GM23248 (cell line): ENCODE data around the gene ATP5IF1. TPM values are rescaled to one million over a fixed set of nuclear protein-coding genes. Genes with fewer than 3 reads are reported as not detected.

Experiments
- DNase-seq: peaks from one replicate; pipeline ENCODE4 v3.0.0-alpha.2; 2015
- H2AFZ ChIP-seq: fragments of 200-600 bp; sonication (generic); 2 replicates; pipeline ENCODE4 v1.6.1; 2016; ENCODE audit warnings: antibody characterized with exemption
- H3F3A ChIP-seq: fragments of 200-600 bp; sonication (generic); 2 replicates; pipeline ENCODE4 v1.6.1; 2016; ENCODE audit warnings: mild to moderate bottlenecking, antibody characterized with exemption, mixed run types; ENCODE audit not compliant: insufficient read depth
- H3K27ac ChIP-seq: fragments of 200-600 bp; sonication (generic); 2 replicates; pipeline ENCODE4 v1.5.1; 2016; ENCODE audit warnings: mild to moderate bottlenecking
- H3K27me3 ChIP-seq: fragments of 200-600 bp; sonication (generic); replicated peaks from 2 replicates; pipeline ENCODE4 v1.6.1; 2016; ENCODE audit warnings: mild to moderate bottlenecking; ENCODE audit not compliant: insufficient read depth
- H3K36me3 ChIP-seq: fragments of 200-600 bp; sonication (generic); 2 replicates; pipeline ENCODE4 v1.6.1; 2016; ENCODE audit warnings: low read depth, mild to moderate bottlenecking
- H3K4me1 ChIP-seq: fragments of 200-600 bp; sonication (generic); 2 replicates; pipeline ENCODE4 v1.6.1; 2016; ENCODE audit warnings: mild to moderate bottlenecking; ENCODE audit not compliant: insufficient read depth
- H3K4me2 ChIP-seq: fragments of 200-600 bp; sonication (generic); one replicate; pipeline ENCODE4 v1.6.1; 2016; ENCODE audit warnings: mild to moderate bottlenecking; ENCODE audit not compliant: unreplicated experiment
- H3K4me3 ChIP-seq: fragments of 200-600 bp; sonication (generic); 2 replicates; pipeline ENCODE4 v1.5.1; 2016; ENCODE audit warnings: mild to moderate bottlenecking
- H3K79me2 ChIP-seq: fragments of 200-600 bp; sonication (generic); 2 replicates; pipeline ENCODE4 v1.6.1; 2016; ENCODE audit warnings: mild to moderate bottlenecking; ENCODE audit not compliant: insufficient read depth
- H3K9ac ChIP-seq: fragments of 200-600 bp; sonication (generic); 2 replicates; pipeline ENCODE4 v1.6.1; 2016; ENCODE audit warnings: mild to moderate bottlenecking
- H3K9me2 ChIP-seq: fragments of 200-600 bp; sonication (generic); 2 replicates; pipeline ENCODE4 v1.6.1; 2016; ENCODE audit warnings: mixed run types, mild to moderate bottlenecking, moderate library complexity; ENCODE audit not compliant: insufficient read depth
- H3K9me3 ChIP-seq: fragments of 200-600 bp; sonication (generic); one replicate; pipeline ENCODE4 v1.6.1; 2017; ENCODE audit warnings: low read depth
- H4K20me1 ChIP-seq: fragments of 200-600 bp; sonication (generic); 2 replicates; pipeline ENCODE4 v1.6.0; 2016; ENCODE audit not compliant: insufficient read depth
- EZH2 ChIP-seq: fragments of 200-600 bp; sonication (generic); IDR thresholded peaks from 2 replicates; pipeline ENCODE4 v1.6.1; 2018; ENCODE audit warnings: antibody characterized with exemption, mild to moderate bottlenecking; ENCODE audit not compliant: insufficient read depth, poor library complexity, severe bottlenecking
- EZH2phosphoT487 ChIP-seq: fragments of 200-600 bp; sonication (generic); IDR thresholded peaks from 2 replicates; pipeline ENCODE4 v1.6.1; 2018; ENCODE audit warnings: antibody characterized with exemption, moderate library complexity, mild to moderate bottlenecking, low read depth; ENCODE audit not compliant: insufficient read depth
- WGBS, 2 experiments: methylation state at CpG; one replicate each; pipeline ENCODE4 v1.1.6; 2015 to 2017; ENCODE audit warnings: low lambda C conversion rate in 2 of 2, low coverage in 1 of 2; ENCODE audit errors: missing lambda C conversion rate in 2 of 2; 5-methylcytosine and 5-hydroxymethylcytosine counted together
- in situ Hi-C: fragments of 300-500 bp; cut with MboI; formaldehyde crosslinking; loops from 2 replicates; pipeline ENCODE4 v1.15.0; 2020
- polyA plus RNA-seq: library from polyadenylated mRNA; unstranded; fragments of >200 nt; fragmentation: Nextera tagmentation; extraction: Ambion mirVana; gene quantifications from 2 replicates; pipeline ENCODE4 v1.2.1, GENCODE V29; 2016
- total RNA-seq: library from RNA; depleted of rRNA; stranded (reverse); fragments of >200 nt; shearing (Covaris generic); gene quantifications from 2 replicates; pipeline ENCODE4 v1.2.3, GENCODE V29; 2014

ATP5IF1 gene
- total and polyA plus RNA-seq, 2 experiments from 2014 or later: 98.1 to 418 TPM

DNA sequence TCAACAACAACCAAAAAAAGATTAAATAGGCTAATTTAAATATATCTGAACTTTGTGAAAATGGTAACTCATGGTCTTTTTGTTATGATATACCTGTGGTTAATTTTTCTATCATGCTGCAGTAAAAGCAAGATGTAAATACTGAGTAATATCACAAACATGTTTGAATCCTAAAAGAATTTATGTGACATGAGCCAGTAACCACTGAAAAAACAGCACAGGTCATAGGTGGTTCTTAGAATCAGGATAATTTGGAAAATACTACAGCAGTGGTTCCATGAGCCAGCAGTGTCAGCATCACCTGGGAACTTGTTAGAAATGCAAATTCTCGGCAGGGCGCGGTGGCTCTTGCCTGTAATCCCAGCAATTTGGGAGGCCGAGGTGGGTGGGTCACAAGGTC is 4.1 kb downstream of the ATP5IF1 start:
- Histone ChIP-seq H3K27me3 (no peaks in the 10 kb centered on the region), H3K9me2 (no peaks in the 10 kb centered on the region), H4K20me1 (no peaks in the 10 kb centered on the region), H3K9me3 (no peaks in the 10 kb centered on the region), H2AFZ (no peak overlapping the region), H3K27ac (no peak overlapping the region), H3F3A (peaks cover 29% of the 10 kb centered on the region; the same call in 1 of the 2 replicates), H3K9ac (no peak overlapping the region), H3K36me3 (no peaks in the 10 kb centered on the region), H3K79me2 (peaks cover 24% of the 10 kb centered on the region), H3K4me2 (no peak overlapping the region), H3K4me3 (no peak overlapping the region), H3K4me1 (0 out of 2 replicates have a peak, but pooled peaks cover 5% of the 10 kb centered on the region)
- DNase-seq: no peak
- TF ChIP-seq EZH2phosphoT487: no peak
- no peak for TF ChIP-seq EZH2
- in situ Hi-C loops: no loop called here
- WGBS, 2 experiments: 100% methylated on average over 4 of the region's 4 CpGs

DNA sequence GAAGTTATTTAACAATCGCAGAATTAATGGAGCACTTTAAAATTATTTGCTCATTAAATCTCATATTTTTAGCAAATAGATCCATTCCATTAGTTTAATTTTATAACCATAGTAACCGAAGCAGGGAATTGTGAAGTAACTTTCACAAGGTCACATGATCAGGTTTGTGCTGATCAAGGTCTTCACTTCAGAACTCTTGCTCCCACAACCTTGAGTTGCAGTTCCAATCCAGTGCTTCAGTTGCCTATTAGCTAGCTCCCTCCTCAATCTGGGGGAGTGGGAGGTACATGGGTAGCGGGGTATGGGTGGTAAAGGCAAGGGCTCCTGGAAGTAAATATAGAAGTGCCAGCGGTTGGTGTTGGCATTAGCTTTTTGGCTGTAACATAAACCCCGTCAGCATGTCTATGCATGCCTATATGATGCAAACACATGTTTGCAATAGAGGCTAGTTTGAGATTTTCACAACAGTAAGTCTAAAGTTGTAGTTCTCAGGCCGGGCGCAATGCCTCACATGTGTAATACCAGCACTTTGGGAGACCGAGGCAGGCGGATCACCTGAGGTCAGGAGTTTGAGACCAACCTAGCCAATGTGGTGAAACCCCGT is 5.8 kb downstream of the ATP5IF1 start:
- H3K9ac ChIP-seq: no peak overlapping the region
- H3K4me1 ChIP-seq: 0 out of 2 replicates have a peak, but pooled peaks cover 4% of the 10 kb centered on the region
- peaks cover 29% of the 10 kb centered on the region; the same call in 1 of the 2 replicates for H3F3A ChIP-seq
- H3K27me3 ChIP-seq: no peaks in the 10 kb centered on the region
- WGBS, 2 experiments: 89 to 92% methylated on average over 10 of the region's 10 CpGs
- no peak overlapping the region for H3K4me2 ChIP-seq
- DNase-seq: no peak
- H3K79me2 ChIP-seq: peaks cover 16% of the 10 kb centered on the region
- H2AFZ ChIP-seq: no peak overlapping the region
- in situ Hi-C loops: no loop called here
- H3K4me3 ChIP-seq: no peak overlapping the region
- no peaks in the 10 kb centered on the region for H4K20me1 ChIP-seq
- H3K36me3 ChIP-seq: no peaks in the 10 kb centered on the region
- H3K27ac ChIP-seq: no peak overlapping the region
- no peak for TF ChIP-seq EZH2phosphoT487
- no peak for TF ChIP-seq EZH2
- no peaks in the 10 kb centered on the region for H3K9me3 ChIP-seq
- no peaks in the 10 kb centered on the region for H3K9me2 ChIP-seq

DNA sequence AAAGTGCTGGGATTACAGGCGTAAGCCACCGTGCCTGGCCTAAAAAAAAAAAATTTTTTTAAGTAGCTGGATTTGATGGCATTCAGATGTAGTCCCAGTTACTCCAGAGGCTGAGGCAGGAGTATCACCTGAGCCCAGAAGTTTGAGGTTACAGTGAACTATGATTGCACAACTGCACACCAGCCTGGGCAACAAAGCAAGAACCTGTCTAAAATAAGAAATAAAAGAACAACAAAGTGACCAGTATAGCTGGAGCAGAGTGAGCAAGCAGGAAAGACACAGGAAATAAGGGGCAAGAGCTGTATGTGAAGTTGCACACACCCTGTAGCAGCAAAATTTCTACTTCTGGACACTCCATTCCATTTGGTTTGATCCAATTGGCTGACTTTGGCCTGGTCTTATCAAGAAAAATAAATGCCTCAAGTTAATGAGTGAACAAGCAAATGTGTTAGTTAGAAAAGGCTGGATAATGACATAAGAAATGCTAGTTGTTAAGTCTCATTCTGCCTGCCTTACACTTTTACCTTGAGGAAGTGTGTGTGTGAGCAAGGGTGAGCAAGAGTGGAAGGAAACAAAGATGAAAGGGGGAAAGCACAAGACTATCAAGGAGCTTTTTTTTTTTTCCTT is 7.9 kb downstream of the ATP5IF1 start:
- TF ChIP-seq EZH2phosphoT487 (no peak), EZH2 (no peak)
- no peaks in the 10 kb centered on the region for H3K79me2 ChIP-seq
- in situ Hi-C loops: no loop called here
- no peaks in the 10 kb centered on the region for H3K9me2 ChIP-seq
- no peak overlapping the region for H3K9ac ChIP-seq
- H3K36me3 ChIP-seq: no peaks in the 10 kb centered on the region
- H3K27me3 ChIP-seq: no peaks in the 10 kb centered on the region
- no peak overlapping the region for H3K4me2 ChIP-seq
- peaks cover 31% of the 10 kb centered on the region for H3F3A ChIP-seq
- H3K27ac ChIP-seq: no peak overlapping the region
- H3K4me3 ChIP-seq: no peak overlapping the region
- 93 to 98% methylated on average over 2 of the region's 2 CpGs for WGBS, 2 experiments
- H3K4me1 ChIP-seq: peaks cover 13% of the 10 kb centered on the region
- H3K9me3 ChIP-seq: no peaks in the 10 kb centered on the region
- no peak for DNase-seq
- H4K20me1 ChIP-seq: no peaks in the 10 kb centered on the region
- no peak overlapping the region for H2AFZ ChIP-seq

DNA sequence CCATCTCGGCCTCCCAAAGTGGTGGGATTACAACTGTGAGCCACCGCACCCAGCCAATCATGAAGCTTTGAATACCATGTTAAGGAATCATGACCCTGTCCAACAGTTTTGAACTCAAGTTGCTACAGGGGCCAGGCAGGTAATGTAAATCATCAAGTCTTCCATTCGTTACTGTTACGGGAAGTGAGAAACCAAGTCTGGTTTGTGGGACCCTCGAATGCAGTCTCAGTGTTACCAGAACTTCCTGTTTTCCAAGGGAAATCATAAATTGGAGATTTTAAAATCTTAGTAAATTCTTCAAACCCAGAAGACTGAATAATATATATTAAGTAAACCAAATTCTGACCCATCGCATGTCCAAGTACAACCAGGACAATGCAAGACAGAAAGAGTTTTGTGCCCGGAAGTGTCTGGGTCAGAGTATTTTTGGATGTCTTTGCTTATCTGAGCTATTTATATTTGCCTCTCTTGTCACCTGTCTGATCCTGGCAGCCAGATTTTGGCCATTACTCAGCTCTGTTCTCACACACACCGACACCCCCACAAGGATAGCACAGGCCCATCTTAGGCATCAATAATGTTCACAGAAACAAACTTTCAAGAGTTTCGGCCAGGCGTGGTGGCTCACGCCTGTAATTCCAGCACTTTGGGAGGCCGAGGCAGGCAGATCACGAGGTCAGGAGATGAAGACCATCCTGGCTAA is 8.8 kb downstream of the ATP5IF1 start:
- 91 to 95% methylated on average over 13 of the region's 13 CpGs for WGBS, 2 experiments
- Histone ChIP-seq H3K9me2 (no peaks in the 10 kb centered on the region), H3K9me3 (no peaks in the 10 kb centered on the region), H3K27ac (no peak overlapping the region), H3F3A (peaks cover 31% of the 10 kb centered on the region), H3K4me2 (no peak overlapping the region), H3K9ac (no peak overlapping the region), H3K4me3 (no peak overlapping the region), H3K79me2 (no peaks in the 10 kb centered on the region), H4K20me1 (no peaks in the 10 kb centered on the region), H3K27me3 (no peaks in the 10 kb centered on the region), H2AFZ (no peak overlapping the region), H3K36me3 (no peaks in the 10 kb centered on the region), H3K4me1 (peaks cover 21% of the 10 kb centered on the region)
- in situ Hi-C loops: no loop called here
- DNase-seq: no peak
- TF ChIP-seq EZH2: no peak
- TF ChIP-seq EZH2phosphoT487: no peak
